OCI-LY7 (cell line): ENCODE results near the gene PAXX.

Experiments
- CTCF ChIP-seq: fragments of 200-600 bp; sonication (generic); conservative IDR thresholded peaks from 2 replicates; pipeline ENCODE4 v1.5.1; 2014; ENCODE audit warnings: mild to moderate bottlenecking, antibody characterized with exemption, low read length, moderate library complexity, mixed read lengths
- EZH2phosphoT487 ChIP-seq: fragments of 200-600 bp; sonication (generic); IDR thresholded peaks from 2 replicates; pipeline ENCODE4 v1.6.1; 2018; ENCODE audit warnings: low read depth, borderline replicate concordance, mild to moderate bottlenecking, mixed run types, antibody characterized with exemption, low read length, moderate library complexity, mixed read lengths

- TF ChIP-seq EZH2phosphoT487 (no peak), CTCF (no peak)
Measured at GRCh38 chr9:137021568-137021978, 29.4 kb downstream of the PAXX start.
